Naive thymus-derived CD4-positive, alpha-beta T cell (primary cell): ENCODE data around the gene ROBO3. TPM values are rescaled to one million over a fixed set of nuclear protein-coding genes. Genes with fewer than 3 reads are reported as not detected.
A peak's percentile ranks its signal among the peaks of the same experiment; 100 is the strongest.

ENCODE experiments used
- ATAC-seq: fragments of 150-1000 bp; cut with Tn5 transposase; 2 replicates; pipeline ENCODE4 v1.10.0; 2021; ENCODE audit warnings: mild to moderate bottlenecking, moderate library complexity
- CTCF ChIA-PET: fragments of 350-600 bp; sonication (Branson Sonifier 250); formaldehyde crosslinking; loops from one replicate; lab custom pipeline; 2021; ENCODE audit warnings: antibody characterized with exemption; lab: Charles Lee
- POLR2A ChIA-PET: fragments of 350-600 bp; sonication (Branson Sonifier 250); formaldehyde crosslinking; loops from one replicate; lab custom pipeline; 2021; ENCODE audit warnings: antibody characterized with exemption, inconsistent platforms; lab: Charles Lee
- DNase-seq, 9 donors: peaks; one replicate each; pipeline versions ENCODE4 v3.0.0 to v3.0.0-alpha.2; 2020 to 2022; ENCODE audit warnings: mixed read lengths in 1 of 9
- H3K27ac ChIP-seq: one replicate; pipeline ENCODE4 v1.7.0; 2013; ENCODE audit warnings: mild to moderate bottlenecking, low read depth, low read length, moderate library complexity
- H3K27me3 ChIP-seq, 2 donors: one replicate each; pipeline ENCODE4 v1.7.0; 2013; ENCODE audit warnings: low read length in 2 of 2, mild to moderate bottlenecking in 2 of 2, moderate library complexity in 2 of 2; ENCODE audit not compliant: control insufficient read depth in 2 of 2, insufficient read depth in 2 of 2
- H3K36me3 ChIP-seq, 3 experiments: 1 replicate in 2 of 3; 2 replicates in 1 of 3; pipeline ENCODE4 v1.7.0; 2013; ENCODE audit warnings: low read length in 3 of 3, mild to moderate bottlenecking in 3 of 3, moderate library complexity in 1 of 3; ENCODE audit not compliant: insufficient read depth in 3 of 3, control insufficient read depth in 2 of 3
- H3K4me1 ChIP-seq, 2 donors: one replicate each; pipeline ENCODE4 v1.7.0; 2013; ENCODE audit warnings: low read length in 2 of 2, mild to moderate bottlenecking in 2 of 2, moderate library complexity in 1 of 2; ENCODE audit not compliant: control insufficient read depth in 2 of 2, insufficient read depth in 2 of 2
- H3K4me3 ChIP-seq: 2 replicates; pipeline ENCODE4 v1.7.0; 2013; ENCODE audit warnings: mild to moderate bottlenecking, low read length
- H3K9me3 ChIP-seq, 3 experiments: 1 replicate in 2 of 3; 2 replicates in 1 of 3; pipeline ENCODE4 v1.7.0; 2013; ENCODE audit warnings: low read length in 3 of 3; ENCODE audit not compliant: control insufficient read depth in 2 of 3
- H3K27ac Mint-ChIP-seq, 9 donors: one replicate each; pipeline ENCODE4 v1.8.0; 2020 to 2022; ENCODE audit warnings: mixed read lengths in 9 of 9, mild to moderate bottlenecking in 8 of 9, moderate library complexity in 5 of 9, inconsistent platforms in 2 of 9
- H3K27me3 Mint-ChIP-seq, 5 donors: one replicate each; pipeline ENCODE4 v1.8.0; 2021 to 2022; ENCODE audit warnings: mixed read lengths in 5 of 5, mild to moderate bottlenecking in 1 of 5
- H3K36me3 Mint-ChIP-seq, 5 donors: one replicate each; pipeline ENCODE4 v1.8.0; 2020 to 2022; ENCODE audit warnings: mixed read lengths in 5 of 5, mild to moderate bottlenecking in 3 of 5, inconsistent platforms in 1 of 5
- H3K4me1 Mint-ChIP-seq, 7 donors: one replicate each; pipeline ENCODE4 v1.8.0; 2020 to 2022; ENCODE audit warnings: mixed read lengths in 7 of 7, mild to moderate bottlenecking in 3 of 7, inconsistent platforms in 1 of 7
- H3K4me3 Mint-ChIP-seq, 10 donors: one replicate each; pipeline ENCODE4 v1.8.0; 2020 to 2022; ENCODE audit warnings: mild to moderate bottlenecking in 10 of 10, mixed read lengths in 10 of 10, moderate library complexity in 6 of 10, inconsistent platforms in 2 of 10
- H3K9me3 Mint-ChIP-seq, 11 donors: one replicate each; pipeline ENCODE4 v1.8.0; 2020 to 2022; ENCODE audit warnings: mixed read lengths in 11 of 11, mild to moderate bottlenecking in 4 of 11, inconsistent platforms in 1 of 11, moderate library complexity in 1 of 11
- intact Hi-C, 2 donors: fragments of 100-400 bp; cut with micrococcal nuclease; formaldehyde crosslinking; loops; one replicate each; pipeline ENCODE4 v1.15.1; 2023
- polyA plus RNA-seq, 2 donors: library from polyadenylated mRNA; unstranded; fragments of 300-500 nt; fragmentation: Illumina TruSeq; gene quantifications; one replicate each; pipeline ENCODE4 v1.2.3, GENCODE V29; 2021
- total RNA-seq, 6 experiments: library from RNA in 5 of 6; stranded (reverse) in 5 of 6; gene quantifications; 1 replicate in 5 of 6; 2 replicates in 1 of 6; pipeline ENCODE4 v1.2.3 and lab custom pipeline; 2021 to 2026

The ROBO3 gene
- total and polyA plus RNA-seq, 7 experiments from 2014 or later: 3.6 to 51.3 (median 26.9) TPM

DNA sequence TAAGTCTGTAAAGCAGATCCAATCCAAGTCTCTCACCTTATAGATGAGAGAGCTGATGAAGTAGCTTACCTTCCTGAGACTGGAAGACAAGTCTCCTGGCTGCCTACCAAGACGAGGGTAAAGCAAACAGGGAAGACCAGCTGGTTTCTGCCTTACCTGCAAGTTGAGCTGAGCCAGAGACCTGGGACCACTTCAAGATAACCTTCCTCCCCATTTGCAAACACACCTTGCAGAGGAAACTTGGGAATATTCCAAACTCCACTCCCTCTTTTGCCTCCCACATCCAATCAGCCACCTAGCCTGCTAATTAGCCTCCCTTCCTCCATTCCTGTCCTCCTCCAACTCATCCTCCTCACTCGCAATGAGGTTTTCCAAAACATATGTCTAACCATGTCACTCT, 23.4 kb upstream of the ROBO3 start:
- H3K4me3 Mint-ChIP-seq: no peak overlapping the region
- ChIA-PET CTCF (interaction anchor here (0.5 to 0.7 kb wide), 2 partner anchors 41 to 197 kb away, joined by 3 read pairs; partner anchors contain the start of gene MSANTD2), POLR2A (no interaction called here)
- H3K27me3 ChIP-seq: peaks cover 22 to 34% of the 10 kb centered on the region in 2 donors
- no peaks in the 10 kb centered on the region for H3K4me1 ChIP-seq
- DNase-seq (no peak), ATAC-seq (no peak)
- no peak overlapping the region for H3K27ac ChIP-seq
- H3K27me3 Mint-ChIP-seq: peaks cover 75 to 95% (median 87%) of the 10 kb centered on the region in 5 donors
- peaks cover 0 to 5% (median 0%) of the 10 kb centered on the region in 11 donors for H3K9me3 Mint-ChIP-seq
- peaks cover 4 to 31% (median 14%) of the 10 kb centered on the region in 7 donors for H3K4me1 Mint-ChIP-seq
- H3K36me3 ChIP-seq: no peaks in the 10 kb centered on the region
- H3K4me3 ChIP-seq: no peak overlapping the region
- no peaks in the 10 kb centered on the region for H3K36me3 Mint-ChIP-seq
- H3K27ac Mint-ChIP-seq: no peak overlapping the region
- intact Hi-C loops: loop anchor here in 1 of 2 donors (2.0 kb wide), 1 partner anchor 25 kb away; no protein-coding TSS in a partner anchor
- no peaks in the 10 kb centered on the region for H3K9me3 ChIP-seq

DNA sequence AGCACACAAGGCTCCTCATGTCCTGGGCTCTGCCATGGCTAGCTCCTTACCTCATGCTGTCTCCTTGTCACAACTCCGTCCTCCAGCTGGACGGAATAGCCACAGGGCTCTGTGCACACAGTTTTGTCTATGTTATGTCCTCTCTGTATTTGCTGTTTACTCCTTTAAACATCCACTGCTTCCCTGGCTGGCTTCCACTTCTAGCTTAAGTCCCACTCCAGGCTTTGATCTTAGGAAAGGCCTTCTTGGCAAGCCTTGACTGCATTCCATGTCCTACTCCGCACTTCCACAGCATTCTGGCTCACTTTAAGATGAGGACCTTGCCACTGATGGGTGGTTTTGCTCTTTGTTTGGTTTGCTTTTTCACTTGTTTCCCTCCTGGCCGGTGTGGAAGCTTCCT, 22.9 kb upstream of the ROBO3 start:
- ATAC-seq: no peak
- ChIA-PET POLR2A (no interaction called here), CTCF (interaction anchor here (0.7 kb wide), 1 partner anchor 42 kb away, joined by 3 read pairs; the partner anchor contains the start of gene MSANTD2)
- no peak overlapping the region for H3K27ac ChIP-seq
- no peak for DNase-seq
- H3K27me3 Mint-ChIP-seq: peaks cover 79 to 95% (median 87%) of the 10 kb centered on the region in 5 donors
- no peaks in the 10 kb centered on the region for H3K9me3 ChIP-seq
- no peak overlapping the region for H3K27ac Mint-ChIP-seq
- no peaks in the 10 kb centered on the region for H3K36me3 Mint-ChIP-seq
- no peaks in the 10 kb centered on the region for H3K4me1 ChIP-seq
- H3K4me3 ChIP-seq: no peak overlapping the region
- H3K4me3 Mint-ChIP-seq: no peak overlapping the region
- H3K9me3 Mint-ChIP-seq: peaks cover 0 to 5% (median 0%) of the 10 kb centered on the region in 11 donors
- no peaks in the 10 kb centered on the region for H3K36me3 ChIP-seq
- H3K27me3 ChIP-seq: peaks cover 22 to 34% of the 10 kb centered on the region in 2 donors
- intact Hi-C loops: loop anchor here in 1 of 2 donors (2.0 kb wide), 1 partner anchor 24 kb away; no protein-coding TSS in a partner anchor
- H3K4me1 Mint-ChIP-seq: peaks cover 4 to 26% (median 9%) of the 10 kb centered on the region in 7 donors

DNA sequence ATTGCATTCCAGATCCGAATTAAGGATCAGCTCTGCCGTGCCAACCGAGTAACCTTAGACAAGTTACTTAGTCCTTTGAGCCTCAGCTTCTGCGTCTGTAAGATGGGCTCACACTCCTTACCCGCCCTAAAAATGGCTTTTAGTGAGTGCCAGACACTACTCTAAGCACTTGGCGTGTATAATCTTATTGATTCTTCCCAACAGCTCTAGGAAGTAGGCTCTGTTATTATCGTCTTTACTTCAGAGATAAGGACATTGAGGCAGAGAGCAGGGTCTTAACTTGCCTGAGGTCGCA, 21.7 kb upstream of the ROBO3 start:
- Mint-ChIP-seq H3K36me3 (no peaks in the 10 kb centered on the region), H3K27ac (no peak overlapping the region), H3K4me3 (peak overlapping the region in 1 of 10 donors; percentile 16), H3K9me3 (peaks cover 0 to 5% (median 0%) of the 10 kb centered on the region in 11 donors), H3K27me3 (peaks cover 85 to 95% (median 89%) of the 10 kb centered on the region in 5 donors), H3K4me1 (peaks cover 3 to 21% (median 8%) of the 10 kb centered on the region in 7 donors)
- ChIA-PET CTCF (interaction anchor here (1.5 kb wide), 1 partner anchor 175 kb away, joined by 3 read pairs; no protein-coding TSS in a partner anchor), POLR2A (no interaction called here)
- intact Hi-C loops: loop anchor here in 1 of 2 donors (2.0 kb wide), 1 partner anchor 23 kb away; no protein-coding TSS in a partner anchor
- H3K27ac ChIP-seq: no peak overlapping the region
- no peaks in the 10 kb centered on the region for H3K36me3 ChIP-seq
- no peaks in the 10 kb centered on the region for H3K9me3 ChIP-seq
- H3K4me1 ChIP-seq: no peaks in the 10 kb centered on the region
- peaks cover 14 to 31% of the 10 kb centered on the region in 2 donors for H3K27me3 ChIP-seq
- ATAC-seq (no peak), DNase-seq (no peak)
- no peak overlapping the region for H3K4me3 ChIP-seq

DNA sequence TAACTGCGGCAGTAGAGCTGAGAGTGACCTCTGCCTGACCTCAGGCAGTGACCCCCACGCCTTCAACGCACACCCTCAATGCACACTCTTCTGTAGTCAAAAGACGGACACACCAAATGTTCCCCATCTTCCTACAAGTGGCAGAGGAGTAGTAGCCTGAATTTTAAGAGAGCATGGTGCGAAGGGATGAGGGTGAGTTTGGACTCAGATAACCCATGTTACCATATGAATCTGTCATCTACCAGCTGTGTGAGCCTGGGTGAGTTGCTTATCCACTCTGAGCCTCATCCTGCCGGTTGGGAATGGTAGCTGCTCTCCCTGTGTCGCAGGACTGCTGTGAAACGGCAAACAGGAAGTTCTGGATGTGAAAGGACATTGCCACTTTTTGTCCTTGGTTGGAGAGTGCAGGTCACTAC, 20.6 kb upstream of the ROBO3 start:
- Mint-ChIP-seq H3K27ac (no peak overlapping the region), H3K4me1 (peaks cover 3 to 21% (median 8%) of the 10 kb centered on the region in 7 donors)
- CTCF ChIA-PET: interaction anchor here (1.5 kb wide), 1 partner anchor 176 kb away, joined by 3 read pairs; no protein-coding TSS in a partner anchor

DNA sequence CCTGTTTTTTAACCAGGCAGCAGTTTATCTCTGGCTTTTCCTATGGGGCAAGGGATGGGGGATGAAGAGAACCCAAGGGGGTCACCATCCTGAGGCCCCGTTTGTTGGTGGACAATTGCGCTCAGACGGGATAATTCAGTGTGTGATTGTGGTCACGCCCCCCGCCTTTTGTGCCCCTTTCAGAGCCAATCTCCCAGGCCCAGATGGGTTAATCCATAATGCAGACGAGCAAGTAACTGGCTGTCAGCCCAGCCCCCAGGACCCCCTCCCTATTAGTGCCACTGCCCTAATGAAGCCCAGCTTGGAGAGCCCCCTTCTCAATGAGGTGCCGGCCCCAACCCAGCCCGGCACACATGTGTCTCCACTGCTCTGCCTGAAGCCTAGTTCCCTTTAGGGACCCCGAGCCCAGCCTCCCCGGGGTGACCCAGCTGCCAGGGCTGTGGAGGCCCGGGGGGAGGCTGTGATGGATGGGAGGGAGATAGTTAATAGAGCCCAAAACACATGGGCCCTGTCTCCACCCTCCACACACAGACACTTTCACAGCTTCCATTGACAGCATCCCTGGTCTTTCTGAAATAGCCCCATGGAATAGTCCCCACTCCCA, 19.1 kb upstream of the ROBO3 start:
- peaks cover 88 to 99% (median 90%) of the 10 kb centered on the region in 5 donors for H3K27me3 Mint-ChIP-seq
- POLR2A ChIA-PET: no interaction called here
- Histone ChIP-seq H3K4me3 (no peak overlapping the region), H3K4me1 (no peaks in the 10 kb centered on the region), H3K27ac (no peak overlapping the region), H3K9me3 (no peaks in the 10 kb centered on the region), H3K27me3 (peaks cover 15 to 16% of the 10 kb centered on the region in 2 donors), H3K36me3 (no peaks in the 10 kb centered on the region)
- peaks cover 0 to 4% (median 0%) of the 10 kb centered on the region in 11 donors for H3K9me3 Mint-ChIP-seq
- CTCF ChIA-PET: interaction anchor here (0.7 kb wide), 1 partner anchor 8 kb away, joined by 5 read pairs; no protein-coding TSS in a partner anchor
- H3K4me3 Mint-ChIP-seq: no peak overlapping the region
- DNase-seq: no peak
- no peak overlapping the region for H3K27ac Mint-ChIP-seq
- intact Hi-C loops: no loop called here
- ATAC-seq: no peak
- peaks cover 0 to 14% (median 2%) of the 10 kb centered on the region in 7 donors for H3K4me1 Mint-ChIP-seq
- H3K36me3 Mint-ChIP-seq: no peaks in the 10 kb centered on the region

More for the DNA sequence above, 20.6 kb upstream of the ROBO3 start:
- ATAC-seq: no peak
- no peak overlapping the region for H3K27ac ChIP-seq
- POLR2A ChIA-PET: no interaction called here
- Mint-ChIP-seq H3K36me3 (no peaks in the 10 kb centered on the region), H3K27me3 (peaks cover 89 to 100% (median 92%) of the 10 kb centered on the region in 5 donors), H3K4me3 (peak overlapping the region in 1 of 10 donors; percentile 14), H3K9me3 (peaks cover 0 to 5% (median 0%) of the 10 kb centered on the region in 11 donors)
- H3K36me3 ChIP-seq: no peaks in the 10 kb centered on the region
- H3K4me3 ChIP-seq: no peak overlapping the region
- no peaks in the 10 kb centered on the region for H3K9me3 ChIP-seq
- DNase-seq: no peak
- intact Hi-C loops: no loop called here
- H3K27me3 ChIP-seq: peaks cover 16 to 22% of the 10 kb centered on the region in 2 donors
- H3K4me1 ChIP-seq: no peaks in the 10 kb centered on the region

DNA sequence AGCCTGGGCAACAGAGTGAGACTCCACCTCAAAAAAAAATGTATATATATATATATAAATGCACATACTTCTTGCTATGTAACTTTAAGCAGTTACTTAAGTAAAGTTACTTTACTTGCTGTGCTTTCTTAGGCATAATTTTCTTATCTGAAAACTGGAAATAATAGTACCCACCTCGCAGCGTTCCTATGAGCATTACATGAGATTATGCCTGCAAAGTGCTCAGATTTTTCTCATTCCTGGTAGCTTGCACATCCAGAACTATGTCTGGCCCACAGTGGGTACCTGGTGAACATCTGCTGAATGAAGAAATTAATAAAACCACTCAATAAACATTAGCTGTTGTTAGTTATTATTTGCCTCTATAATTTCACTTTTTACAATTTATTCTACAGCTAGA, 6.1 kb upstream of the ROBO3 start:
- Histone ChIP-seq H3K27me3 (peaks cover 0 to 15% of the 10 kb centered on the region in 2 donors), H3K9me3 (no peaks in the 10 kb centered on the region), H3K27ac (no peak overlapping the region), H3K4me1 (peaks cover 0 to 4% of the 10 kb centered on the region in 2 donors), H3K4me3 (no peak overlapping the region), H3K36me3 (no peaks in the 10 kb centered on the region)
- Mint-ChIP-seq H3K4me3 (no peak overlapping the region), H3K27ac (no peak overlapping the region), H3K36me3 (peaks cover 0 to 4% (median 0%) of the 10 kb centered on the region in 5 donors), H3K27me3 (peaks cover 44 to 48% (median 46%) of the 10 kb centered on the region in 5 donors), H3K4me1 (peaks cover 0 to 15% (median 12%) of the 10 kb centered on the region in 7 donors), H3K9me3 (no peaks in the 10 kb centered on the region)
- ChIA-PET CTCF (interaction anchor here (1.0 kb wide), 1 partner anchor 17 kb away, joined by 3 read pairs; no protein-coding TSS in a partner anchor), POLR2A (no interaction called here)
- ATAC-seq (no peak), DNase-seq (no peak)
- intact Hi-C loops: no loop called here
